ENCODE measurements around the gene ANKRD7.

ANKRD7 gene

GRCh38 chr7:118224521-118224920, at the start of gene ANKRD7:
Gene ANKRD7, plus strand, starts transcription at chr7:118224704. Its CDS starts 127 bp downstream, at chr7:118224831.
- DNase-seq: no peak

GRCh38 chr7:118175740-118176139, 48.8 kb upstream of the ANKRD7 start:
- no peak for DNase-seq

- DNase-seq: no peak
Measured at GRCh38 chr7:118179191-118179590, 45.3 kb upstream of the ANKRD7 start.

GRCh38 chr7:118182593-118183427, 41.7 kb upstream of the ANKRD7 start:
- DNase-seq: no peak

- DNase-seq: no peak
Measured at GRCh38 chr7:118183428-118183785, 41.1 kb upstream of the ANKRD7 start.

GRCh38 chr7:118183786-118184564, 40.5 kb upstream of the ANKRD7 start, which contains the start of gene LSM8:
Gene LSM8, plus strand, starts transcription at chr7:118184164. Its CDS starts 60 bp downstream, at chr7:118184224.
- peak; percentile 98 for DNase-seq

GRCh38 chr7:118184565-118184940, 40.0 kb upstream of the ANKRD7 start:
- DNase-seq: no peak

- DNase-seq: no peak
Measured at GRCh38 chr7:118185163-118185860, 39.2 kb upstream of the ANKRD7 start.

GRCh38 chr7:118186501-118186900, 38.0 kb upstream of the ANKRD7 start:
- no peak for DNase-seq

GRCh38 chr7:118194571-118194970, 29.9 kb upstream of the ANKRD7 start:
- DNase-seq: no peak

GRCh38 chr7:118195837-118196474, 28.5 kb upstream of the ANKRD7 start:
- DNase-seq: peak; percentile 19

GRCh38 chr7:118202061-118202460, 22.4 kb upstream of the ANKRD7 start:
- no peak for DNase-seq

- peak; percentile 82 for DNase-seq
Measured at GRCh38 chr7:118214051-118214832, 10.3 kb upstream of the ANKRD7 start.

GRCh38 chr7:118214833-118215182, 9.7 kb upstream of the ANKRD7 start:
- DNase-seq: no peak

GRCh38 chr7:118217210-118217619, 7.3 kb upstream of the ANKRD7 start:
- DNase-seq: no peak

- no peak for DNase-seq
Measured at GRCh38 chr7:118218413-118219156, 5.9 kb upstream of the ANKRD7 start.

GRCh38 chr7:118219157-118219512, 5.4 kb upstream of the ANKRD7 start:
- no peak for DNase-seq

GRCh38 chr7:118220583-118220982, 3.9 kb upstream of the ANKRD7 start:
- no peak for DNase-seq

GRCh38 chr7:118222591-118222990, 1.9 kb upstream of the ANKRD7 start:
- no peak for DNase-seq

- no peak for DNase-seq
Measured at GRCh38 chr7:118232837-118233236, 8.3 kb downstream of the ANKRD7 start.

- DNase-seq: no peak
Measured at GRCh38 chr7:118233799-118234198, 9.3 kb downstream of the ANKRD7 start.

- DNase-seq: no peak
Measured at GRCh38 chr7:118239014-118239413, 14.5 kb downstream of the ANKRD7 start.
